Calu3 (cell line): ENCODE data around the gene RDH5. TPM values are rescaled to one million over a fixed set of nuclear protein-coding genes. Genes with fewer than 3 reads are reported as not detected.
A peak's percentile ranks its signal among the peaks of the same experiment; 100 is the strongest.

ENCODE experiments used
- BruUV-seq: library from RNA; stranded (reverse); fragments of 400-500 nt; replicated peaks from 2 replicates; lab custom pipeline; 2021; lab: Mats Ljungman, UMichigan
- CTCF ChIA-PET: fragments of 300-600 bp; sonication (Branson Sonifier 250); formaldehyde crosslinking; loops from one replicate; lab custom pipeline; 2022; ENCODE audit warnings: antibody characterized with exemption; lab: Charles Lee
- DNase-seq: peaks from one replicate; pipeline ENCODE4 v3.0.0; 2022
- H3K27ac Mint-ChIP-seq: one replicate; pipeline ENCODE4 v1.8.0; 2022; ENCODE audit warnings: mixed read lengths; ENCODE audit not compliant: unreplicated experiment
- H3K27me3 Mint-ChIP-seq: one replicate; pipeline ENCODE4 v1.8.0; 2022; ENCODE audit warnings: mixed read lengths; ENCODE audit not compliant: unreplicated experiment
- H3K36me3 Mint-ChIP-seq: one replicate; pipeline ENCODE4 v1.8.0; 2022; ENCODE audit warnings: mild to moderate bottlenecking, moderate library complexity, mixed read lengths; ENCODE audit not compliant: insufficient read depth, unreplicated experiment
- H3K4me1 Mint-ChIP-seq: one replicate; pipeline ENCODE4 v1.8.0; 2022; ENCODE audit warnings: mild to moderate bottlenecking, low read depth, mixed read lengths; ENCODE audit not compliant: unreplicated experiment
- H3K4me3 Mint-ChIP-seq: one replicate; pipeline ENCODE4 v1.8.0; 2022; ENCODE audit warnings: mild to moderate bottlenecking, low read depth, moderate library complexity, mixed read lengths; ENCODE audit not compliant: unreplicated experiment
- H3K9me3 Mint-ChIP-seq: one replicate; pipeline ENCODE4 v1.8.0; 2022; ENCODE audit warnings: low read depth, mixed read lengths; ENCODE audit not compliant: unreplicated experiment
- CTCF ChIP-seq: fragments of 200-600 bp; IDR thresholded peaks from one replicate; pipeline ENCODE4 v1.8.0; 2022; ENCODE audit warnings: antibody characterized with exemption; ENCODE audit not compliant: unreplicated experiment
- intact Hi-C: fragments of 100-400 bp; cut with micrococcal nuclease; formaldehyde crosslinking; loops from one replicate; pipeline ENCODE4 v1.10.0; 2022; ENCODE audit not compliant: unreplicated experiment
- total RNA-seq: library from RNA; stranded (reverse); gene quantifications from 2 replicates; pipeline ENCODE4 v1.2.3, GENCODE V29; 2022

Gene RDH5
- total RNA-seq, 1 experiment from 2014 or later, result 11.2 TPM

- BruUV-seq, result no TSS peak
- H3K4me3 Mint-ChIP-seq, result peak within 1 kb of the TSS; percentile 73
- DNase-seq, result peak; percentile 69
- peaks cover 32% of the 10 kb centered on the region for H3K4me1 Mint-ChIP-seq
- intact Hi-C loops, result no loop called here
- no peak for TF ChIP-seq CTCF
- peaks cover 35% of the 10 kb centered on the region for H3K27me3 Mint-ChIP-seq
- H3K27ac Mint-ChIP-seq, result no peak within 1 kb of the TSS
- no peaks in the 10 kb centered on the region for H3K9me3 Mint-ChIP-seq
- peaks cover 35% of the 10 kb centered on the region for H3K36me3 Mint-ChIP-seq
- CTCF ChIA-PET, result interaction anchor here (0.6 to 0.7 kb wide), 2 partner anchors 22 to 573 kb away, joined by 3 read pairs; partner anchors contain the start of gene CNPY2
Measured at GRCh38 chr12:55742719-55743405, 22.7 kb downstream of the RDH5 start, which contains the start of gene GDF11. Gene GDF11, plus strand, starts transcription at chr12:55743122. Its CDS starts 195 bp downstream, at chr12:55743317.

- Mint-ChIP-seq H3K27ac (no peak overlapping the region), H3K4me1 (peaks cover 24% of the 10 kb centered on the region), H3K27me3 (peaks cover 35% of the 10 kb centered on the region), H3K4me3 (peak overlapping the region; percentile 73), H3K36me3 (peaks cover 33% of the 10 kb centered on the region), H3K9me3 (no peaks in the 10 kb centered on the region)
- intact Hi-C loops, result no loop called here
- peak; percentile 57 for DNase-seq
- TF ChIP-seq CTCF, result peak; percentile 14
- no TSS peak for BruUV-seq
- CTCF ChIA-PET, result interaction anchor here (0.6 to 1.3 kb wide), 3 partner anchors 9 to 572 kb away, joined by 3 to 4 read pairs (median 3); partner anchors contain the start of gene CNPY2
Measured at GRCh38 chr12:55743406-55744339, 23.5 kb downstream of the RDH5 start.

DNA sequence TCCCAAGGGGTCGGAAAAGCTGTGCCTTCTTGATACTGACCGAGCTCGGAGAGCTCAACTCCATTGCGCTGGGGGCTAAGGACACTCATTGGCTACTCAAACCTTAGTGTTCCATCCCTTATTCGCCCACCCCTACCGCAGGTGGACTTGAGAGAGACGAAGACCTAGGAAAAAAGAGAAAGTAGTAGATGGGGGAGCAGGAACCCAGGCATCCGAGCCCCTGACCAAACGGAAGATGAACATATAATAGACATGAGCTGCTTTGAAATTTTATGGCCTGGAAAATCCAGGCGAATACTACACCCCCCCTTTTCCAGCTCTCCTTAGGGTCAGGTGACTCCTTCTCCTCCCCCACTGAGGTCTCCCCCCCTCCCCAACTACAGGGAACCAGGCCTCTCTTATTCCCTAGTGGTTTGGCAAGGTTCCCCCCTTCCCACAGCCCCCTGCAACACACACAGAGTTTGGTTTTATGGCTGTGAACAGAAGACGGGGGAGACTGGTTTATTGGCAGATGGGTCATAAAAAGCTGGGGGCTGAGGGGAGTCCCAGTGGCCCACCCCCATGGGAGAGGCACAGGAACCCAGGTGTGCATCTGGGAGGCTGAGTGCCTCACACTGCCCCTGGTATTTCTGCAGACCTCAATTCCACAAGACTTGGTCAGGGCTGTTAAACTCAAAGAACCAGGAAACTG, 24.3 kb downstream of the RDH5 start:
- Mint-ChIP-seq H3K36me3 (peaks cover 33% of the 10 kb centered on the region), H3K27ac (no peak overlapping the region), H3K4me3 (peak overlapping the region; percentile 73), H3K27me3 (peaks cover 35% of the 10 kb centered on the region), H3K4me1 (peaks cover 24% of the 10 kb centered on the region), H3K9me3 (no peaks in the 10 kb centered on the region)
- intact Hi-C loops, result no loop called here
- DNase-seq, result no peak
- CTCF ChIA-PET, result interaction anchor here (1.0 to 1.3 kb wide), 2 partner anchors 9 to 196 kb away, joined by 3 to 4 read pairs; no protein-coding TSS in a partner anchor
- no TSS peak for BruUV-seq
- TF ChIP-seq CTCF, result no peak
